Activated naive CD4-positive, alpha-beta T cell (primary cell): ENCODE results near the gene IRAG1.

Experiments used
- DNase-seq, 4 experiments: peaks; one replicate each; lab custom pipeline; 2025; lab: John Stamatoyannopoulos, UW

IRAG1 gene

GRCh38 chr11:10667521-10667885 lies 26.1 kb downstream of the IRAG1 start:
- no peak for DNase-seq

GRCh38 chr11:10666556-10667520 lies 26.7 kb downstream of the IRAG1 start:
- DNase-seq: no peak

- no peak for DNase-seq
Observed at GRCh38 chr11:10664496-10664895, 29.1 kb downstream of the IRAG1 start.

- no peak for DNase-seq
Observed at GRCh38 chr11:10663990-10664389, 29.6 kb downstream of the IRAG1 start.

- no peak for DNase-seq
Observed at GRCh38 chr11:10663365-10663764, 30.2 kb downstream of the IRAG1 start.

GRCh38 chr11:10660323-10660722 lies 33.2 kb downstream of the IRAG1 start:
- DNase-seq: no peak

GRCh38 chr11:10659339-10660216 lies 34.0 kb downstream of the IRAG1 start:
- no peak for DNase-seq

GRCh38 chr11:10658621-10659338 lies 34.8 kb downstream of the IRAG1 start:
- DNase-seq: no peak

- no peak for DNase-seq
Observed at GRCh38 chr11:10657308-10658271, 36.0 kb downstream of the IRAG1 start.

- DNase-seq: no peak
Observed at GRCh38 chr11:10655943-10656576, 37.5 kb downstream of the IRAG1 start.

- DNase-seq: no peak
Observed at GRCh38 chr11:10655227-10655626, 38.3 kb downstream of the IRAG1 start.

GRCh38 chr11:10654811-10655150 lies 38.8 kb downstream of the IRAG1 start:
- no peak for DNase-seq

- DNase-seq: no peak
Observed at GRCh38 chr11:10653946-10654810, 39.4 kb downstream of the IRAG1 start.

GRCh38 chr11:10653261-10653660 lies 40.3 kb downstream of the IRAG1 start:
- DNase-seq: no peak

GRCh38 chr11:10651656-10652361 lies 41.7 kb downstream of the IRAG1 start:
- DNase-seq: no peak

- no peak for DNase-seq
Observed at GRCh38 chr11:10650630-10651029, 42.9 kb downstream of the IRAG1 start.

GRCh38 chr11:10650166-10650565 lies 43.4 kb downstream of the IRAG1 start:
- no peak for DNase-seq

- no peak for DNase-seq
Observed at GRCh38 chr11:10648871-10649270, 44.7 kb downstream of the IRAG1 start.
